Effector memory CD8-positive, alpha-beta T cell (primary cell): Measurements from ENCODE around the gene KRTAP1-4.
"Not testable (repeated sequence)": the region's sequence is repeated elsewhere in the genome, so short reads cannot be mapped to it uniquely, and the experiment has no call there.

Experiments used
- ATAC-seq: fragments of 150-1000 bp; cut with Tn5 transposase; replicated peaks from 2 replicates; pipeline ENCODE4 v1.10.0; 2021; ENCODE audit warnings: mild to moderate bottlenecking, moderate library complexity
- DNase-seq, 3 experiments: peaks; one replicate each; pipeline ENCODE4 v3.0.0; 2021
- H3K27ac Mint-ChIP-seq, 2 donors: one replicate each; pipeline ENCODE4 v1.8.0; 2022; ENCODE audit warnings: mild to moderate bottlenecking in 2 of 2, mixed read lengths in 2 of 2, moderate library complexity in 2 of 2
- H3K27me3 Mint-ChIP-seq, 2 donors: one replicate each; pipeline ENCODE4 v1.8.0; 2022; ENCODE audit warnings: mixed read lengths in 2 of 2
- H3K36me3 Mint-ChIP-seq: one replicate; pipeline ENCODE4 v1.8.0; 2022; ENCODE audit warnings: mild to moderate bottlenecking, moderate library complexity, mixed read lengths; ENCODE audit not compliant: insufficient read depth
- H3K4me1 Mint-ChIP-seq, 2 donors: one replicate each; pipeline ENCODE4 v1.8.0; 2022; ENCODE audit warnings: low read depth in 2 of 2, mixed read lengths in 2 of 2
- H3K4me3 Mint-ChIP-seq, 2 donors: one replicate each; pipeline ENCODE4 v1.8.0; 2022; ENCODE audit warnings: mild to moderate bottlenecking in 2 of 2, mixed read lengths in 2 of 2, moderate library complexity in 2 of 2
- H3K9me3 Mint-ChIP-seq, 2 donors: one replicate each; pipeline ENCODE4 v1.8.0; 2022; ENCODE audit warnings: mixed read lengths in 2 of 2
- total RNA-seq, 9 experiments: gene quantifications; one replicate each; lab custom pipeline; 2026; lab: John Stamatoyannopoulos, UW

Gene KRTAP1-4
- 0 to 0.21 (median 0) reads per million in 9 experiments for total RNA-seq

- H3K27me3 Mint-ChIP-seq: peaks cover 65 to 69% of the 10 kb centered on the region in 2 donors
- no peak within 1 kb of the TSS for H3K4me3 Mint-ChIP-seq
- no peaks in the 10 kb centered on the region for H3K4me1 Mint-ChIP-seq
- no peaks in the 10 kb centered on the region for H3K9me3 Mint-ChIP-seq
- DNase-seq: no peak
- no peak within 1 kb of the TSS for H3K27ac Mint-ChIP-seq
- no peaks in the 10 kb centered on the region for H3K36me3 Mint-ChIP-seq
- no peak for ATAC-seq
Measured at GRCh38 chr17:41029633-41030245, at the start of gene KRTAP1-4. TSS of gene KRTAP1-4 (minus strand) at chr17:41030195. CDS start at chr17:41030078, 117 bp downstream.

GRCh38 chr17:41076788-41077187 is 46.8 kb upstream of the KRTAP1-4 start:
- Mint-ChIP-seq H3K27ac (no peak overlapping the region), H3K4me1 (no peaks in the 10 kb centered on the region), H3K9me3 (no peaks in the 10 kb centered on the region), H3K4me3 (no peak overlapping the region), H3K36me3 (peaks cover 2% of the 10 kb centered on the region), H3K27me3 (peaks cover 41 to 45% of the 10 kb centered on the region in 2 donors)
- ATAC-seq: no peak
- no peak for DNase-seq

DNA sequence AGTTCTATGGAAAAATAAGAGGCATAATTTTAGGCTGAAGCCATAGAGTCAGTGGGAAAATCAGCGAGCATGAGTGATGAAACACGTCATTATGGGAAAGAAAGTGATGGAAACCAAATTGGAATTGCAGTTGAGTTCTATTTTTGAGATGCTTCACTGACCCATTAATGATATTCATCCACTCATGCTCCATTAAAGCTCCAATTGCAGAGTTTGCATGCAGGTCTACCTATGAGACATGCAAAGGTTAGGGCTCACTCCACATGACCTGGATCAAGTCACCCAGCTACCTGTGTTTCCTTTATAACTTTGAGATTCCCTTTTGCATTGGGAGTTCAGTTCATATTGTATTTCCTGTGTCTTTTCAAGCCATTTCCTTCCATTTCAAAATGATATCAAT is 43.7 kb upstream of the KRTAP1-4 start:
- DNase-seq (no peak), ATAC-seq (no peak)
- Mint-ChIP-seq H3K4me1 (no peaks in the 10 kb centered on the region), H3K9me3 (no peaks in the 10 kb centered on the region), H3K4me3 (no peak overlapping the region), H3K36me3 (peaks cover 2% of the 10 kb centered on the region), H3K27ac (no peak overlapping the region), H3K27me3 (peaks cover 25 to 38% of the 10 kb centered on the region in 2 donors)

DNA sequence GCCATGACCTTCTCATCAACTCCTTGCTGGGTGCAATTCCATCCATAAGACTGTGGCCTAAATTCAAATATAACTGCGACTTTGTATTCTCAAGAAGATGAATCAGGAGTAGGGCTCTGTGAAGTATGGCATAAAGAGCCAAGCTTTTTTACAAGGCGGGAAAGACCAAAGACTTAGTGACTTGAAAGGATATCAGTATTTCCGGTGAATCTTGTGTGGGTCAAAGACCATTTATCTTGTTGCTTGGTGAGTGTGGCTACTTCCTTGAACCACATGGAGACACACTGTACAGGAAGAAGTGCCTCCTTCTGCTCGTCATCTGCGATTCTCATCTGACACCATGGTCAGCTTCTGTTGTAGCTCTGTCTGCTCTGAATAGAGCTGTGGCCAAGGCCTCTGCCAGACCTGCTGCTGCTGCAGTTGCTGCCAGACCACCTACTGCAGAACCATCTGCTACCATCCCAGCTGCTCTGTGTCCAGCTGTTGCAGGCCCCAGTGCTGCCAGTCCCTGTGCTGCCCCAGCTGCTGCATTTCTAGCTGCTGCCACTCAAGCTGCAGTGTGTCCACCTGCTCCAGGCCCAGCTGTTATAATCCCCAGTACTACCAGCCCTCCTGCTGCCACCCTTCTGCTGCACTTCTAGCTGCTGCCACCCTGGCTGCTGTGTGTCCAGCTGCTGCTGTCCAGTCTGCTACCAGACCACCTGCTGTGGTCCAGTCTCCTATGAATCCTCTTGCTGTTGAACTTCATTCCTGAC is 41.8 kb upstream of the KRTAP1-4 start:
- H3K9me3 Mint-ChIP-seq: no peaks in the 10 kb centered on the region
- H3K4me3 Mint-ChIP-seq: no peak overlapping the region
- peaks cover 2% of the 10 kb centered on the region for H3K36me3 Mint-ChIP-seq
- peaks cover 19 to 22% of the 10 kb centered on the region in 2 donors for H3K27me3 Mint-ChIP-seq
- no peak overlapping the region for H3K27ac Mint-ChIP-seq
- no peaks in the 10 kb centered on the region for H3K4me1 Mint-ChIP-seq
- DNase-seq (no peak), ATAC-seq (no peak)

- no peak overlapping the region for H3K4me3 Mint-ChIP-seq
- DNase-seq (no peak), ATAC-seq (no peak)
- no peaks in the 10 kb centered on the region for H3K9me3 Mint-ChIP-seq
- H3K27me3 Mint-ChIP-seq: no peaks in the 10 kb centered on the region
- H3K36me3 Mint-ChIP-seq: no peaks in the 10 kb centered on the region
- no peak overlapping the region for H3K27ac Mint-ChIP-seq
- no peaks in the 10 kb centered on the region for H3K4me1 Mint-ChIP-seq
Measured at GRCh38 chr17:41069031-41069430, 39.0 kb upstream of the KRTAP1-4 start.

DNA sequence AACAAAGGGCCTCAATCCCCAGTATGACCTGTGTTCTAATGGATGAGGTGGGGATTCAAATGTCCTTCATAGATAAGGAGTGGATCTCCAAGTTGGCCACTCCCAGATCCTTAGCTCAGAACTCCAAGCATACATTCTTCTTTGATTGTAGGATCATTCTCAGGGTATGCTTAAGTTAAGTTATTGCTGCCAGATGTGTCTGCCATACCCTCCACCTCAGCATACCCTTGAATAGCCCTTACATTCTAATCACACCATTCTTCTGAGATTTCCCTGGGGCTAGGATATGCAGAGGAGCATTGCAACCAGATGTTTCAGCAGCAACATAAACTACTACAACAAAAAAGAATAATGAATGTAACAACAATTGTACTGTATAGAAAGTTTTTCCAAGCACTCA is 37.3 kb upstream of the KRTAP1-4 start:
- Mint-ChIP-seq H3K27me3 (no peaks in the 10 kb centered on the region), H3K4me3 (no peak overlapping the region), H3K4me1 (no peaks in the 10 kb centered on the region), H3K36me3 (no peaks in the 10 kb centered on the region), H3K27ac (no peak overlapping the region), H3K9me3 (no peaks in the 10 kb centered on the region)
- ATAC-seq (no peak), DNase-seq (no peak)

GRCh38 chr17:41065829-41066624 is 36.0 kb upstream of the KRTAP1-4 start, which contains the start of gene KRTAP2-4:
TSS of gene KRTAP2-4 (minus strand) at chr17:41065879. CDS start at chr17:41065845, 34 bp downstream.
- no peaks in the 10 kb centered on the region for H3K4me1 Mint-ChIP-seq
- no peaks in the 10 kb centered on the region for H3K9me3 Mint-ChIP-seq
- peaks cover 3 to 11% of the 10 kb centered on the region in 2 donors for H3K27me3 Mint-ChIP-seq
- H3K27ac Mint-ChIP-seq: no peak within 1 kb of the TSS
- no peaks in the 10 kb centered on the region for H3K36me3 Mint-ChIP-seq
- no peak within 1 kb of the TSS for H3K4me3 Mint-ChIP-seq
- DNase-seq: no peak
- ATAC-seq: no peak

DNA sequence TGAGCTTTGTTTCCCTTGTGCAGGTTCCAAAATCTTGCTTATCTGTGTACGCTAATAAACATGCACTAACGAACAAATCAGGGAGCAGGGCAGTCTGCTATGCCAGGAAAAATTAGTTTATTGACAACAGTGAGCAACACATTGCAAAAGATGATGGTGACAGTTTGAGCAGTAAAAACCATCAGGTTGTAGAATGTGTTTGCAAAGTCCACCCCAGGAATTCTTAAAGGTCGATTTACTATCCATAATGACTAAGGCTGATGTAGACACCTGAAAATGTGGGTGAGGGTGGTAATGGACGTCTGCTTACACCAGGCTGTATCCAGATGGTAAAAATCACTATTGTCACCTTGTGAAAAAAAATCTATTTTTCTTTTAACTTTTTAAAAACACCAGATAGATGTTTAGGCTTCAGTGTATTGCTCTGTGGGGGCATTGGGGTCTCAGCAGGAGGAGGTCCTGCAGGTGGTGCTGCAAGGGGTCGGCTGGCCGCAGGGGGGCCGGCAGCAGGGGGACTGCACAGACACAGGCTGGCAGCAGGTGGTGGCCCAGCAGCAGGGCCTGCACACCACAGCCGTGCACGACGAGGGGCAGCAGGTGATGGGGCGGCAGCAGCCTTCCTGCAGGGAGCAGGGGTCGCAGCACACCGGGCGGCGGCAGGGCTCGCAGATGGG is 35.2 kb upstream of the KRTAP1-4 start:
- not testable (repeated sequence) for H3K4me3 Mint-ChIP-seq, H3K9me3 Mint-ChIP-seq, DNase-seq, H3K27ac Mint-ChIP-seq, H3K4me1 Mint-ChIP-seq, ATAC-seq, H3K36me3 Mint-ChIP-seq
- H3K27me3 Mint-ChIP-seq: peaks cover 12 to 19% of the 10 kb centered on the region in 2 donors

DNA sequence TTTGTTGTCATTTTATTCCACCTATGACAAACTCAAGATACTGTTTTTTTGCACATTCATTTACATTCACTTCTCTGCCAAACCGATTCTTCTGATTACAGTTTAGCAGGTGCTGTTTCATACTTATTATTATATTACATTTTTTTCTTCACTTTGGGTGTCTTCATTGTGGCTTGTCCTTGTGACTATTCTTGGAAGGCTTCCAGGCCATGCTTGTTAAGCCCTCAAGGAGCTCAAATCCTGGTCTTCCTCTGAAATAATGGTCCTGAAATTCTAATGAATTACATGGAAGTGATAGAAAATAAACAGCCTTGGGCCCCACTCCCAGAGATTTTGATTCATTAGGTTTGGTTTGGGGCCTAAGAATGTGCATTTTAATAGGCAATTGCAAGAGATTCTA is 34.3 kb upstream of the KRTAP1-4 start:
- peaks cover 20 to 26% of the 10 kb centered on the region in 2 donors for H3K27me3 Mint-ChIP-seq
- H3K9me3 Mint-ChIP-seq: no peaks in the 10 kb centered on the region
- DNase-seq: no peak
- no peak overlapping the region for H3K27ac Mint-ChIP-seq
- H3K4me1 Mint-ChIP-seq: no peaks in the 10 kb centered on the region
- ATAC-seq: no peak
- no peaks in the 10 kb centered on the region for H3K36me3 Mint-ChIP-seq
- H3K4me3 Mint-ChIP-seq: no peak overlapping the region

- no peaks in the 10 kb centered on the region for H3K9me3 Mint-ChIP-seq
- H3K4me3 Mint-ChIP-seq: no peak overlapping the region
- H3K4me1 Mint-ChIP-seq: no peaks in the 10 kb centered on the region
- no peaks in the 10 kb centered on the region for H3K36me3 Mint-ChIP-seq
- H3K27ac Mint-ChIP-seq: no peak overlapping the region
- ATAC-seq (no peak), DNase-seq (no peak)
- peaks cover 29 to 34% of the 10 kb centered on the region in 2 donors for H3K27me3 Mint-ChIP-seq
Measured at GRCh38 chr17:41063449-41063848, 33.5 kb upstream of the KRTAP1-4 start.

DNA sequence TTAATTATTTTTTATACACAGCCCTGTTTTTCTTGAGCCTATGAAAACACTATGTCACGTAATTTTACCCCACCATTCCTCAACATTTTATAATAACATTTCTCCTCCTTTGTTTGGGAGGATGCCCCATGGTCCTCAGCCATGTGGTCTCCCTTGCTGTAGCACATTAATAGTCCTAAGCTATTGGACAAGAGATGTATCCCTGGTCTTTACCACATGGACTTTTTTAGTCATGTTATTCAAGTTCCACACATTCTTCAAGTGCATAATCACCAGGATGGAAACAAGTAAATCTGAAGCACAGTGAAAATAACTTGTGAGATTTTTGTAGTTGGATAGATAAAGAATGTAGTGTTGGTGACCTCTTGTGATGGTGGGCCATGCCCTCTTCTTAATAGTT is 32.0 kb upstream of the KRTAP1-4 start:
- peaks cover 38 to 44% of the 10 kb centered on the region in 2 donors for H3K27me3 Mint-ChIP-seq
- no peaks in the 10 kb centered on the region for H3K36me3 Mint-ChIP-seq
- no peak overlapping the region for H3K27ac Mint-ChIP-seq
- ATAC-seq (no peak), DNase-seq (no peak)
- H3K4me3 Mint-ChIP-seq: no peak overlapping the region
- peaks cover 0 to 7% of the 10 kb centered on the region in 2 donors for H3K9me3 Mint-ChIP-seq
- no peaks in the 10 kb centered on the region for H3K4me1 Mint-ChIP-seq

DNA sequence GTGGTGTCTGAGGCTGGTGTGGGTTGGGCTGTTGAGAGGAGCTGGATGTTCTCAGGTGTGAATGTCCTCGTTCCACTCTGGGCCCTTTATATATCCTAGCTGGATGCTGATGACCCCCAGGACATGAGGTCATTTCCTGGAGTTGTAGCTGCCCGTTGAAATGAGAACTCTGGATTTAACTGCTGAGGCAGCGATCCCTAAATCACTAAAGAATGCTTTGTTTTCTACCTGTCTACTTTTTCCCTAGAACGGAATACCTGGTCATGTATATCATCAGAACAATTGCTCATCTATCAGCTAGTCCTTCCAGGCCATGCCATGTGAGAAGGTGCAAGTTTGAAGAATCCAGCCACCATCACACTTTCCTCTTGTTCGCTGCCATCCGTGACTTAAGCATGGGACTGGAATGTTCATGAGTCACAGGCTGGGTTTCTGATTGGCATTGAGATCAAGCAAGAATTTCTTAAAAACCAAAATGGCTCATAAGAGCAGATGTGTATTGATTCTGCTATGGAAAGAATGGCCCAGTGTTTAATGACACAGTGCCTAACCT is 30.1 kb upstream of the KRTAP1-4 start, which contains the start of gene KRTAP2-3:
KRTAP2-3 (minus strand) TSS at position 63 of the 553 bp plus-strand sequence. CDS start 64 bp downstream, outside the sequence.
- DNase-seq (no peak), ATAC-seq (no peak)
- Mint-ChIP-seq H3K9me3 (peaks cover 0 to 7% of the 10 kb centered on the region in 2 donors), H3K4me3 (no peak within 1 kb of the TSS), H3K36me3 (no peaks in the 10 kb centered on the region), H3K27ac (no peak within 1 kb of the TSS), H3K27me3 (peaks cover 38 to 56% of the 10 kb centered on the region in 2 donors), H3K4me1 (no peaks in the 10 kb centered on the region)
